Measurements from ENCODE around the gene BARX1. TPM values are rescaled to one million over a fixed set of nuclear protein-coding genes. Genes with fewer than 3 reads are reported as not detected.

The BARX1 gene
- total RNA-seq, 1 donor from 2014 or later = 11.8 TPM

GRCh38 chr9:93994132-93994531, 39.0 kb upstream of the BARX1 start:
- Mint-ChIP-seq H3K27me3 (peaks cover 22% of the 10 kb centered on the region), H3K36me3 (no peaks in the 10 kb centered on the region), H3K4me3 (no peak overlapping the region), H3K4me1 (ENCODE audit: unreplicated experiment) (no peaks in the 10 kb centered on the region), H3K27ac (no peak overlapping the region), H3K9me3 (no peaks in the 10 kb centered on the region)
- no peak for DNase-seq (ENCODE audit: extremely low spot score, unreplicated experiment)
- no peak for TF ChIP-seq CTCF (conservative IDR thresholded peaks at IDR 0.05)

DNA sequence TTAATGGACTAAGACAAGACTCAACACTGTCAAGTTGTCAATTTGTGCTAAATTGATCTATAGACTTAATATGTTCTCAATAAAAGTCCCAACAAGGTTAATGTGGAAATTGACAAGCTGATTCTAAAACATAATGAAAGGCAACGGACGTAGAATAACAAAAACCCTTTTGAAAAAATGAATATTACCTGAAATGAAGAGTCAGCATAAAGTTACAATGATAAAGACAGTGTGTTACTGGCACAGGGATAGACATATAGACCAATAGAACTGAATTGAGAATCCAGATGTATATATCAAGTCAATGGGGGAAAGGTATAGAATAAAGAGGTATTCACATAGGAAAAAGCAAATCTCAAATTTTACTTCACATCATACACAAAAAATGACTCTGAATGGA, 37.7 kb upstream of the BARX1 start:
- TF ChIP-seq CTCF (conservative IDR thresholded peaks at IDR 0.05) = no peak
- H3K27me3 Mint-ChIP-seq = peaks cover 29% of the 10 kb centered on the region
- no peak overlapping the region for H3K4me3 Mint-ChIP-seq
- no peaks in the 10 kb centered on the region for H3K36me3 Mint-ChIP-seq
- no peaks in the 10 kb centered on the region for H3K4me1 Mint-ChIP-seq (ENCODE audit: unreplicated experiment)
- no peaks in the 10 kb centered on the region for H3K9me3 Mint-ChIP-seq
- no peak for DNase-seq (ENCODE audit: extremely low spot score, unreplicated experiment)
- H3K27ac Mint-ChIP-seq = no peak overlapping the region

- Mint-ChIP-seq H3K36me3 (no peaks in the 10 kb centered on the region), H3K4me3 (no peak overlapping the region), H3K27ac (no peak overlapping the region), H3K27me3 (peaks cover 23% of the 10 kb centered on the region), H3K9me3 (peaks cover 7% of the 10 kb centered on the region), H3K4me1 (ENCODE audit: unreplicated experiment) (no peaks in the 10 kb centered on the region)
- TF ChIP-seq CTCF (conservative IDR thresholded peaks at IDR 0.05) = no peak
- DNase-seq (ENCODE audit: extremely low spot score, unreplicated experiment) = no peak
Observed at GRCh38 chr9:93990448-93990847, 35.3 kb upstream of the BARX1 start.

DNA sequence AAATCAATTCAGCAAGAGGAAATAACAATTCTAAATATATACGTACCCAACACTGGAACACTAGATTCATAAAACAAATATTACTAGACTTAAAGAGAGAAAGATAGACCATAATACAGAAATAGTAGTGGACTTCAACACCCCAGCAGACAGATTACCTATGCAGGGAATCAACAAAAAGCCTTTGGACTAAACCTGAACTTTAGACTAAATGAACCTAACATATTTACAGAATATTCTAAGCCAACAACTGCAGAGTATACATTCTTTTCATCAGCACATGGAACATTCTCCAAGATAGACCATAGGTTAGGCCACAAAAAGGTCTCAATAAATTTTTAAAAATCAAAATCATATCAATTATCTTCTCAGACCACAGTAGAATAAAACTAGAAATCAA, 32.9 kb upstream of the BARX1 start:
- H3K9me3 Mint-ChIP-seq = peaks cover 7% of the 10 kb centered on the region
- no peak for TF ChIP-seq CTCF (conservative IDR thresholded peaks at IDR 0.05)
- no peak overlapping the region for H3K4me3 Mint-ChIP-seq
- H3K36me3 Mint-ChIP-seq = no peaks in the 10 kb centered on the region
- no peak for DNase-seq (ENCODE audit: extremely low spot score, unreplicated experiment)
- peaks cover 22% of the 10 kb centered on the region for H3K27me3 Mint-ChIP-seq
- no peaks in the 10 kb centered on the region for H3K4me1 Mint-ChIP-seq (ENCODE audit: unreplicated experiment)
- H3K27ac Mint-ChIP-seq = no peak overlapping the region

DNA sequence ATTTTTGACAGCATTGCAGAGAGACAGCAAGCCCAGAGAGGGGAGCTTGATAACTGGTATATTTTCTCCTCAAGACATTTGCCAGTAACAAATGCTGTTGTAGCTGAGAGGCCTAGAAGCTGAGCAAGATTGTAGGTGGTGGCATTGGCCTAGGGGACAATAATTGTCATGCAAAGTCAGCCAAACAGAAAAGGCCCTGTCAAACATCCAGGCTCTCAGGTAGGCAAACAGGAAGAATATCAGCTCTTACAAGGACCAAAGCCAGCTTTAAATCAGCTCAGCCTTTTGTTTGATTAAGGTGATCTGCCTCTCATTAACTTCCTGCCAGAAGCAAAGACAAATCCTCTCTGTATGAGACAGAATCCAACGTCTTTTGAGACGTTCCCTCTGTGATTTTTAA, 29.7 kb upstream of the BARX1 start:
- Mint-ChIP-seq H3K36me3 (no peaks in the 10 kb centered on the region), H3K4me3 (no peak overlapping the region), H3K27me3 (peaks cover 33% of the 10 kb centered on the region), H3K4me1 (ENCODE audit: unreplicated experiment) (no peaks in the 10 kb centered on the region), H3K9me3 (peaks cover 7% of the 10 kb centered on the region), H3K27ac (no peak overlapping the region)
- no peak for TF ChIP-seq CTCF (conservative IDR thresholded peaks at IDR 0.05)
- no peak for DNase-seq (ENCODE audit: extremely low spot score, unreplicated experiment)

DNA sequence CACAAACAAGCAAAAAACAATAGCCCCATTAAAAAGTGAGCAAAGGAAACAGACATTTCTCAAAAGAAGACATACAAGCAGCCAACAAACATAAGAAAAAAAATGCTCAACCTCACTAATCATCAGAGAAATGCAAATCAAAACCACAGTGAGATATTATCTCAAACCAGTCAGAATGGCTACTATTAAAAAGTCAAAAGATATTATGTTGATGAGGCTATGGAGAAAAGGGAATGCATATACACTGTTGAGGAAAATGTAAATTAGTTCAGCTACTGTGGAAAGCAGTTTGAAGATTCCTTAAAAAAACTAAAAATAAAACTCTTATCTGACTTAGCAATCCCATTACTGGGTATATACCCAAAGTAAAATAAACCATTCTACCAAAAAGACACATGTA, 28.7 kb upstream of the BARX1 start:
- Mint-ChIP-seq H3K36me3 (no peaks in the 10 kb centered on the region), H3K4me1 (ENCODE audit: unreplicated experiment) (no peaks in the 10 kb centered on the region), H3K9me3 (peaks cover 7% of the 10 kb centered on the region), H3K27me3 (peaks cover 35% of the 10 kb centered on the region), H3K4me3 (no peak overlapping the region), H3K27ac (no peak overlapping the region)
- DNase-seq (ENCODE audit: extremely low spot score, unreplicated experiment) = no peak
- no peak for TF ChIP-seq CTCF (conservative IDR thresholded peaks at IDR 0.05)
